Measurements from ENCODE around the gene DCLK2. TPM values are rescaled to one million over a fixed set of nuclear protein-coding genes. Genes with fewer than 3 reads are reported as not detected.

DCLK2 gene
- total RNA-seq, 3 donors from 2014 or later (not counting 1 experiment from before 2014, with no cell fraction given): 0.31 TPM; not detected in 2

GRCh38 chr4:150131581-150132228, 53.5 kb downstream of the DCLK2 start:
- no peaks in the 10 kb centered on the region for H3K9me3 ChIP-seq (ENCODE audit: control insufficient read depth, insufficient read depth, low read length)
- Mint-ChIP-seq H3K4me1 (peaks cover 0 to 4% of the 10 kb centered on the region in 2 donors), H3K36me3 (no peaks in the 10 kb centered on the region), H3K27me3 (ENCODE audit: low read depth in 2 of 2) (peaks cover 4 to 8% of the 10 kb centered on the region in 2 donors), H3K9me3 (no peaks in the 10 kb centered on the region), H3K4me3 (no peak overlapping the region), H3K27ac (no peak overlapping the region)
- WGBS (ENCODE audit: insufficient coverage): 75% methylated on average over 1 of the region's 1 CpG
- H3K4me3 ChIP-seq (ENCODE audit: low read length): no peak overlapping the region
- H3K36me3 ChIP-seq (ENCODE audit: control insufficient read depth, insufficient read depth, low read length): no peaks in the 10 kb centered on the region
- intact Hi-C loops (cut with micrococcal nuclease): no loop called here
- DNase-seq: no peak
- TF ChIP-seq CTCF (IDR thresholded peaks at IDR 0.05): no peak
- no peaks in the 10 kb centered on the region for H3K4me1 ChIP-seq (ENCODE audit: control insufficient read depth, insufficient read depth, low read length)
- no peaks in the 10 kb centered on the region for H3K27me3 ChIP-seq (ENCODE audit: control insufficient read depth, insufficient read depth, low read length)
- no peak overlapping the region for H3K27ac ChIP-seq (ENCODE audit: low read length)
- ATAC-seq: no peak

GRCh38 chr4:150133605-150134004, 55.4 kb downstream of the DCLK2 start:
- no peak for ATAC-seq
- H3K4me3 Mint-ChIP-seq: no peak overlapping the region
- intact Hi-C loops (cut with micrococcal nuclease): no loop called here
- no peaks in the 10 kb centered on the region for H3K36me3 ChIP-seq (ENCODE audit: control insufficient read depth, insufficient read depth, low read length)
- DNase-seq: no peak
- H3K27me3 ChIP-seq (ENCODE audit: control insufficient read depth, insufficient read depth, low read length): no peaks in the 10 kb centered on the region
- no peaks in the 10 kb centered on the region for H3K9me3 Mint-ChIP-seq
- H3K4me1 ChIP-seq (ENCODE audit: control insufficient read depth, insufficient read depth, low read length): no peaks in the 10 kb centered on the region
- no peak overlapping the region for H3K27ac Mint-ChIP-seq
- H3K27ac ChIP-seq (ENCODE audit: low read length): no peak overlapping the region
- H3K9me3 ChIP-seq (ENCODE audit: control insufficient read depth, insufficient read depth, low read length): no peaks in the 10 kb centered on the region
- H3K36me3 Mint-ChIP-seq: no peaks in the 10 kb centered on the region
- TF ChIP-seq CTCF (IDR thresholded peaks at IDR 0.05): no peak
- H3K4me1 Mint-ChIP-seq: peaks cover 0 to 4% of the 10 kb centered on the region in 2 donors
- no peak overlapping the region for H3K4me3 ChIP-seq (ENCODE audit: low read length)
- H3K27me3 Mint-ChIP-seq (ENCODE audit: low read depth in 2 of 2): peaks cover 4 to 8% of the 10 kb centered on the region in 2 donors

GRCh38 chr4:150135134-150135772, 57.0 kb downstream of the DCLK2 start:
- Mint-ChIP-seq H3K9me3 (no peaks in the 10 kb centered on the region), H3K27ac (no peak overlapping the region), H3K4me3 (no peak overlapping the region), H3K4me1 (peaks cover 0 to 4% of the 10 kb centered on the region in 2 donors), H3K27me3 (ENCODE audit: low read depth in 2 of 2) (peaks cover 4 to 8% of the 10 kb centered on the region in 2 donors), H3K36me3 (no peaks in the 10 kb centered on the region)
- no peak for TF ChIP-seq CTCF (IDR thresholded peaks at IDR 0.05)
- ATAC-seq: no peak
- WGBS (ENCODE audit: insufficient coverage): 43% methylated on average over 4 of the region's 4 CpGs
- H3K36me3 ChIP-seq (ENCODE audit: control insufficient read depth, insufficient read depth, low read length): no peaks in the 10 kb centered on the region
- intact Hi-C loops (cut with micrococcal nuclease): no loop called here
- no peaks in the 10 kb centered on the region for H3K9me3 ChIP-seq (ENCODE audit: control insufficient read depth, insufficient read depth, low read length)
- H3K4me1 ChIP-seq (ENCODE audit: control insufficient read depth, insufficient read depth, low read length): no peaks in the 10 kb centered on the region
- DNase-seq: no peak
- H3K4me3 ChIP-seq (ENCODE audit: low read length): no peak overlapping the region
- no peaks in the 10 kb centered on the region for H3K27me3 ChIP-seq (ENCODE audit: control insufficient read depth, insufficient read depth, low read length)
- H3K27ac ChIP-seq (ENCODE audit: low read length): no peak overlapping the region
